Measurements from ENCODE around the gene YIPF5.

DNA sequence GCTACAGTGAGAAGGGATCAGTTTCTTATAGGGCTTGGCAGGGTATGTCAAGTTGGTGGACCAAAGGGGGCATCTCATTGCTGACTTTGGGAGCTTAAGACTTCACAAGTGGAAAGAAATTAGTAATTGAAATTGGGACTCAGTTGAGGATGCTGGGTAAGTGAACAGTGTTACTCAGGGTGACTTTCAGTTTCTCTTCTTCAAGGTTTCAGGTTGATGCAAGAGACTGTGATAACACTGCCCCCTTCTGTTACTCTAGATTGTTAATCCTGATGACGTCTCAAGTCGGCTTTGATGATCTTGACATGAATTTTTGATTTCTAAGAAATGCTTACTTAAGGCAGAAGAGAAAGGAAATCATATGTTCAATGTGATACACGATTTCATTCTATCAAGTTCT lies 21.5 kb upstream of the YIPF5 start:
- TF ChIP-seq, protein P1, sequence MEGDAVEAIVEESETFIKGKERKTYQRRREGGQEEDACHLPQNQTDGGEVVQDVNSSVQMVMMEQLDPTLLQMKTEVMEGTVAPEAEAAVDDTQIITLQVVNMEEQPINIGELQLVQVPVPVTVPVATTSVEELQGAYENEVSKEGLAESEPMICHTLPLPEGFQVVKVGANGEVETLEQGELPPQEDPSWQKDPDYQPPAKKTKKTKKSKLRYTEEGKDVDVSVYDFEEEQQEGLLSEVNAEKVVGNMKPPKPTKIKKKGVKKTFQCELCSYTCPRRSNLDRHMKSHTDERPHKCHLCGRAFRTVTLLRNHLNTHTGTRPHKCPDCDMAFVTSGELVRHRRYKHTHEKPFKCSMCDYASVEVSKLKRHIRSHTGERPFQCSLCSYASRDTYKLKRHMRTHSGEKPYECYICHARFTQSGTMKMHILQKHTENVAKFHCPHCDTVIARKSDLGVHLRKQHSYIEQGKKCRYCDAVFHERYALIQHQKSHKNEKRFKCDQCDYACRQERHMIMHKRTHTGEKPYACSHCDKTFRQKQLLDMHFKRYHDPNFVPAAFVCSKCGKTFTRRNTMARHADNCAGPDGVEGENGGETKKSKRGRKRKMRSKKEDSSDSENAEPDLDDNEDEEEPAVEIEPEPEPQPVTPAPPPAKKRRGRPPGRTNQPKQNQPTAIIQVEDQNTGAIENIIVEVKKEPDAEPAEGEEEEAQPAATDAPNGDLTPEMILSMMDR (IDR thresholded peaks at IDR 0.05), result no peak
- no peak for TF ChIP-seq POLR2A (IDR thresholded peaks at IDR 0.05)

All from breast epithelium (tissue), 3 donors.